Tibial artery (tissue), 4 donors: Measurements from ENCODE around the gene LTBP2.

ENCODE experiments used
- DNase-seq, 2 donors: peaks; one replicate each; pipeline ENCODE4 v3.0.0-alpha.2; 2019
- H3K27ac ChIP-seq, 2 donors: fragments of 200-600 bp; sonication (generic) in 1 of 2; 1 replicate in 1 of 2; 2 replicates in 1 of 2; pipeline ENCODE4 v1.5.1; 2018 to 2019; ENCODE audit warnings: mild to moderate bottlenecking in 1 of 2
- H3K27me3 ChIP-seq, 2 donors: fragments of 200-600 bp; sonication (generic) in 1 of 2; one replicate each; pipeline versions ENCODE4 v1.5.1 to v1.6.0; 2016 to 2019
- H3K36me3 ChIP-seq, 3 donors: fragments of 200-600 bp; sonication (generic) in 2 of 3; one replicate each; pipeline ENCODE4 v1.5.1; 2016 to 2019; ENCODE audit warnings: mild to moderate bottlenecking in 2 of 3
- H3K4me1 ChIP-seq, 4 donors: fragments of 200-600 bp; sonication (generic) in 2 of 4; 1 replicate in 3 of 4; 2 replicates in 1 of 4; pipeline ENCODE4 v1.5.1; 2016 to 2019
- H3K4me3 ChIP-seq, 2 donors: fragments of 200-600 bp; sonication (generic) in 1 of 2; 1 replicate in 1 of 2; 2 replicates in 1 of 2; pipeline ENCODE4 v1.5.1; 2018 to 2019; ENCODE audit warnings: mild to moderate bottlenecking in 2 of 2
- H3K9me3 ChIP-seq, 3 donors: fragments of 200-600 bp; sonication (generic) in 1 of 3; one replicate each; pipeline ENCODE4 v1.5.1; 2016 to 2019
- intact Hi-C: fragments of 100-400 bp; cut with DNase I; formaldehyde crosslinking; loops from one replicate; pipeline ENCODE4 v1.15.0; 2023; ENCODE audit warnings: low total_unique reads
- TF ChIP-seq, protein P1 (sequence below), 2 experiments: fragments of 200-600 bp in 1 of 2; fragments of 450-650 bp in 1 of 2; IDR thresholded peaks; one replicate each; pipeline ENCODE4 v1.5.1; 2017 to 2019; ENCODE audit warnings: antibody characterized with exemption in 2 of 2, mild to moderate bottlenecking in 1 of 2, moderate library complexity in 1 of 2

LTBP2 gene

GRCh38 chr14:74569806-74570591 is 42.0 kb downstream of the LTBP2 start:
- H3K27me3 ChIP-seq = no peaks in the 10 kb centered on the region
- peaks cover 4 to 100% (median 85%) of the 10 kb centered on the region in 4 donors for H3K4me1 ChIP-seq
- peak overlapping the region; percentile 78 to 80 for H3K27ac ChIP-seq
- no peaks in the 10 kb centered on the region for H3K36me3 ChIP-seq
- H3K9me3 ChIP-seq = no peaks in the 10 kb centered on the region
- no peak for DNase-seq
- H3K4me3 ChIP-seq = no peak overlapping the region
- intact Hi-C loops = no loop called here
- TF ChIP-seq, protein P1, sequence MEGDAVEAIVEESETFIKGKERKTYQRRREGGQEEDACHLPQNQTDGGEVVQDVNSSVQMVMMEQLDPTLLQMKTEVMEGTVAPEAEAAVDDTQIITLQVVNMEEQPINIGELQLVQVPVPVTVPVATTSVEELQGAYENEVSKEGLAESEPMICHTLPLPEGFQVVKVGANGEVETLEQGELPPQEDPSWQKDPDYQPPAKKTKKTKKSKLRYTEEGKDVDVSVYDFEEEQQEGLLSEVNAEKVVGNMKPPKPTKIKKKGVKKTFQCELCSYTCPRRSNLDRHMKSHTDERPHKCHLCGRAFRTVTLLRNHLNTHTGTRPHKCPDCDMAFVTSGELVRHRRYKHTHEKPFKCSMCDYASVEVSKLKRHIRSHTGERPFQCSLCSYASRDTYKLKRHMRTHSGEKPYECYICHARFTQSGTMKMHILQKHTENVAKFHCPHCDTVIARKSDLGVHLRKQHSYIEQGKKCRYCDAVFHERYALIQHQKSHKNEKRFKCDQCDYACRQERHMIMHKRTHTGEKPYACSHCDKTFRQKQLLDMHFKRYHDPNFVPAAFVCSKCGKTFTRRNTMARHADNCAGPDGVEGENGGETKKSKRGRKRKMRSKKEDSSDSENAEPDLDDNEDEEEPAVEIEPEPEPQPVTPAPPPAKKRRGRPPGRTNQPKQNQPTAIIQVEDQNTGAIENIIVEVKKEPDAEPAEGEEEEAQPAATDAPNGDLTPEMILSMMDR (IDR thresholded peaks at IDR 0.05) = no peak

- Histone ChIP-seq H3K36me3 (no peaks in the 10 kb centered on the region), H3K4me1 (peaks cover 4 to 100% (median 82%) of the 10 kb centered on the region in 4 donors), H3K4me3 (no peak overlapping the region), H3K27me3 (no peaks in the 10 kb centered on the region), H3K27ac (peak overlapping the region; percentile 78 to 80), H3K9me3 (no peaks in the 10 kb centered on the region)
- intact Hi-C loops = no loop called here
- no peak for DNase-seq
- TF ChIP-seq, protein P1 (IDR thresholded peaks at IDR 0.05) = no peak
Measured at GRCh38 chr14:74569387-74569786, 42.6 kb downstream of the LTBP2 start.

DNA sequence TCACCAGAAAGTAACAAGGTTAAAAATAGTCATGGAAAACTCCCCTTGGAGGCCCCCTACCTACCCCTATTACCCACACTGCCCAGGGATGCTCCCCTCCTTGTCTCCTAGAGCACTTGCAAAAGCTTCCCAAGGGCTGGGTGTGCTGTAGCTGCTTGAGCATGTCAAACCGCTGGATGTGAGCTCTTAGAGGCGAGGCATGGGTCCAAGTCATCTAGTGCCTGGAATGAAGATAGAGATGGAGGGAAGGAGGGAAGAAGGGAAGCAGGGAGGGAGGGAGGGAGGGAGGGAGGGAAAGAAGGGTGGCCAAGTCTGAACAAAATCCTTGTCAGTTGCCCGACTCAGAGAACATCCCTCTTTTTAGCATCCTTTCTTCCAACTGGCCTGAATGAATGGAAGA is 43.1 kb downstream of the LTBP2 start:
- DNase-seq = peak in 1 of 2 donors; percentile 71
- Histone ChIP-seq H3K4me1 (peaks cover 4 to 96% (median 81%) of the 10 kb centered on the region in 4 donors), H3K36me3 (no peaks in the 10 kb centered on the region), H3K9me3 (no peaks in the 10 kb centered on the region), H3K27ac (peak overlapping the region; percentile 78 to 80), H3K27me3 (no peaks in the 10 kb centered on the region), H3K4me3 (no peak overlapping the region)
- TF ChIP-seq, protein P1 (IDR thresholded peaks at IDR 0.05) = no peak
- intact Hi-C loops = no loop called here

DNA sequence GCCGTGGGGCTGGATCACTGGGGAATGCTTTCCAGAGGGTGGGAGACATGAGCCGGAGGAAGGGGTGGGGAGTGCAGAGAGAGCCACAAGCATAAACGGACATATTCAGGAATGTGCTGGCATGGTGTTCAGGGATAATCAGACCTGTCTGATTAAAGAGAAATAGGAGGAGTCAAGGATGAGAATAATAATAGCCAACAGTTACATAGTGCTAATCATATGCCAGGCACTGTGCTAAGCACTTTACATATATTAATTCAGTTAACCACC is 43.7 kb downstream of the LTBP2 start:
- H3K4me3 ChIP-seq = no peak overlapping the region
- DNase-seq = no peak
- H3K4me1 ChIP-seq = peaks cover 4 to 96% (median 77%) of the 10 kb centered on the region in 4 donors
- peak overlapping the region; percentile 78 to 80 for H3K27ac ChIP-seq
- H3K27me3 ChIP-seq = no peaks in the 10 kb centered on the region
- no peaks in the 10 kb centered on the region for H3K36me3 ChIP-seq
- intact Hi-C loops = no loop called here
- H3K9me3 ChIP-seq = no peaks in the 10 kb centered on the region
- TF ChIP-seq, protein P1 (IDR thresholded peaks at IDR 0.05) = no peak

GRCh38 chr14:74567646-74568379 is 44.2 kb downstream of the LTBP2 start:
- Histone ChIP-seq H3K27ac (peak overlapping the region; percentile 78 to 80), H3K4me3 (no peak overlapping the region), H3K4me1 (peaks cover 4 to 96% (median 77%) of the 10 kb centered on the region in 4 donors), H3K9me3 (no peaks in the 10 kb centered on the region), H3K27me3 (no peaks in the 10 kb centered on the region), H3K36me3 (no peaks in the 10 kb centered on the region)
- intact Hi-C loops = no loop called here
- DNase-seq = no peak
- TF ChIP-seq, protein P1 (IDR thresholded peaks at IDR 0.05) = no peak
